Ishikawa (cell line): Measurements from ENCODE around the gene FAAP20.

ENCODE experiments used
- FOXM1 ChIP-seq: IDR thresholded peaks from 2 replicates; pipeline ENCODE4 v1.6.1; 2012; ENCODE audit warnings: low read depth, borderline replicate concordance
- TAF1 ChIP-seq: IDR thresholded peaks from 2 replicates; pipeline ENCODE4 v1.6.1; 2012; ENCODE audit warnings: low read depth, mild to moderate bottlenecking
- YY1 ChIP-seq: IDR thresholded peaks from 2 replicates; pipeline ENCODE4 v1.6.1; 2012; ENCODE audit warnings: low read depth
- ZBTB7A ChIP-seq: IDR thresholded peaks from 2 replicates; pipeline ENCODE4 v1.6.1; 2012; ENCODE audit warnings: low read depth
- TF ChIP-seq, protein P1 (sequence below): IDR thresholded peaks from 2 replicates; pipeline ENCODE4 v1.6.1; 2012

DNA sequence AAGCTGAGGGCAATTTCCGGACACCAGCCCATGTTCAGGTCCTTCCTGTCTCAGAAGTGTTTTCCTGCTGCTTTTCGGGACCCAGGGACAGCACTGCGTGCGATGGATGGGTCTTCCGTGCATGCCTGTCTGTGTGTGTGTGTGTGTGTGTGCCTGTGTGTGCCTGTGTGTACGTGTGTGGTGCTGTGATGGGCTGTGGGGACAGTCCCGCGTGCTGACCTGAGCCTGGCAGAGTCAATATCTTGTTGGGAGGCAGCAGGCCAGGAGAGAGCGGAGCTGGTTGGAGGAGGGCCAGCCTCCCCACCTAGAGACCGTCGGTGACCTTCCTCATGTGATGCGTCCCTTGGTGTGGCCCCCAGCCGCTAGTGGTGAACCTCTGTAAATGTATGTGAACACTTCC lies 47.2 kb upstream of the FAAP20 start:
- TF ChIP-seq, protein P1, sequence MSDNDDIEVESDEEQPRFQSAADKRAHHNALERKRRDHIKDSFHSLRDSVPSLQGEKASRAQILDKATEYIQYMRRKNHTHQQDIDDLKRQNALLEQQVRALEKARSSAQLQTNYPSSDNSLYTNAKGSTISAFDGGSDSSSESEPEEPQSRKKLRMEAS = no peak
- TF ChIP-seq YY1 (no peak), FOXM1 (no peak), TAF1 (no peak), ZBTB7A (no peak)
